ENCODE results near the gene NLGN4X.

Gene NLGN4X

DNA sequence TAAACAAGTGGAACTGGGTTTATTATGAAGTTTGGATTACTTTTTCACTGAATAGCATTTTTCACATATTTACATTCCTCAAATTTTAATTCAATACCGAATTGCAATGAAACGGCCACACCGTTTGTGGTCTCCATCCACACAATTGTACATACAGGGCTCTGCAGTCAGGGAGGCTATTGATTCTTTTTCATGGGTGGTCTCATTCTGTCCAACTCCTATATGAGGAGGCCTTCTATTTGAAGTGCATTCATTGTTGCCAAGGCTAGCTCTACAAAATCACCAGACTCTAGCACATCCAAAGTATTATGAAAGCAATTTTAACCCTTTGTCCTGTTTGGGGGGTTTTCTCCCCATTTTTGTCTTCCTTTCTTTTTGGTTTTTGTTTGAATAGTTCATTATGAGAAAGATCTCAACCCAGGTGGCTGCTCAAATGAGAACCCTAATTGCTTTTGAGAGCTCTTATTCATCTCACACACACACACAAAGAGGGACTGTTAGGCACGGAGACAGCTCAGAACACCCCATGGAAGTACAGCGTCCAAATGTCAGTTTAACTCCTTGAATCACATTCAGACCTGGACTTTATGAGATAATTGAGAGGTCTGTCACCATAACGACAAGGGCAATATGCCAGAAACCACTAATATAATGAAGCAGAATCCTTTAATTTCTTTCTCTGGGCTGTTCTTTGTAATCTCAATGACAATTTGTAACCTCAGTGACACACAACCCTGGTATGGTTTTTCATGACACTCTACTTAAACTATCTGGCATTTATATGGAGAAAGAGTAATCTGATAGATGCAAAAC lies 79.4 kb downstream of the NLGN4X start:
- peak; percentile 52 for DNase-seq

DNA sequence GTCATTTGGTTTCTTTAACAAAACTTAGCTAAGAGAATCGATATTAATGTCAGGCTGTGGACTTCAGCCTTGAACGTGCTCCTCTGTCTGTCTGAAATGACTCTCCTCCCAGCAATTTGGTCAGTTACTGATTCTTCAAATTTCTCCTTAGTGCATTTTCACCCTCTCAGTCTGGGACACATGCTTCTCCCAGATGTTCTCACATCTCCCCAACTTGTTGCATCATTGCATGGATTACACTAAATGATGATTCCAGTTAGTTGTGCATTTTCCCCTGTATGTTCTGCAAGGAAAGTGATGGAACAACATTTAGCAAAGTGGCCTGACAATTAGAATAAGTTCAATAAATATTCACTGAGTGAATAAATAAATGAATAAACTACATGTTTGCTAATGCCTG lies 94.4 kb downstream of the NLGN4X start:
- no peak for DNase-seq

DNA sequence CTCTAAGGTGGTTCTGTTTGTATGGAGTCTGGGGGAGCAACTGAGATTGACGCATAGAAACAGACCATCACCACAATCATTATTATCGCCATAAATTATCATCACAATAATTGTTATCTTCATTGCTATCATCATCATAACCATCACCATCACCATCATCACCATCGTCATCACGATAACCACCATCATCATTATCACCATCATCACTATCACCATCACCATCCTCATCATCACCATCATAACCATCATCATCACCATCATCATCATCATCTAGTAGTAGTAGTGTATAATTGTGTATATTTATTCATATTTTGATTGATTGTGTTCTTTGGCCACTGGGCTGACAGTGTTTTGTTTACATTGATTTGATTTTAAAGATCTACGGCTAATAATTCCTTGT lies 95.7 kb downstream of the NLGN4X start:
- no peak for DNase-seq

DNA sequence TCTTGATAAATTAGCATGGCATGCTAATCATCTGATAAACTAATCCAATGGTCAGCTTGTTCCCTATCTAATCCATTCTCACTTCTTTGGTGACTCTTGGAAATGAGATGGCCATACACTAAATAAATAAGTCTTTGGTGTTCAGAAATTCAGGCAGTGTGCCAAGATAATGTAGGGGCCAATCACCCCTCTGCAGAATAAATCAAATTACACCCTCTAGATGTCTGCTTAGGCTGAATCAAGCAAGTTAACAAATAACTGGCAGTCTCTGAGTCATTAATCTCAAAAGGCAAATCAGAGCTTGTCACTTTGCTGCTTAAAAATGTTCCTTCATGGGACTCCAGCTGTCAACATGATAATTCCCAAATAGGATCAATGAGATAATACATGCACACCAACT lies 97.4 kb downstream of the NLGN4X start:
- no peak for DNase-seq

DNA sequence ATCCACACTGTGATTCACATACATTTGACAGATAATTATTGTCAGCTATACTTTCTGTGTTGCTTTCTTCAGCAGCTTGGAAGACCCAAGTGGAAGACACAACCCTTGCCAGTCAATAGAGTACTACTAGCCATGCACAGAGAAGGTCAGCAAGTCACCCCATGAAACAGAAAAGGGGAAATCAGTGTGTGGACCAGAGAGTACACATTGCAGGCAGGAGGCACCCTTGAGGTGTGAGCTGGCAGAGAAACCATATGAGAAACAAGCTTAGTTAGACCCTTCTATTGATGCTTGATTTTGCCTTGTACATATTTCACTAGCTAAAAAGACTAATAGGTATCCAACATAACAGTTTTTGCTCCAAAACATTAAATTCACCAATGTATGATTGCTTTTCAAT lies 99.5 kb downstream of the NLGN4X start:
- no peak for DNase-seq

DNA sequence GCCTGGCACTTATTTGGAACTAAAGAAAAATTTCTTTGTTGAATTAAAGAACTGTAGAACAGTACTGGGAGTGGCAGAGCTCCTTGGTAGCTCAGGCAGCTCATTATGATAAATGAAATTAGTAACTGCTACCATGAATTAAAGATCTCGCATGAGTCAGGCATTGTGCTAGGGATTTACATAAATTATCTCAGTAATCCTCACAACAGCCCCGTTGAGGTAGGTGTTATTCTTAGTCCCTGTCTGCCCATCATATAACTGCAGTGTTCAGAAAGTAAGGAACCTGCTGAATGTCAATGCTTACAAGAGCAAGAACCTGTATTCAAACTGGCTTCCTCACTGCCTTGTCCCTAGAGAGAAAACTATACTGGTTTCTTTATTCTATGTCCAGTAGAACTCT lies 108.3 kb downstream of the NLGN4X start:
- DNase-seq: no peak

DNA sequence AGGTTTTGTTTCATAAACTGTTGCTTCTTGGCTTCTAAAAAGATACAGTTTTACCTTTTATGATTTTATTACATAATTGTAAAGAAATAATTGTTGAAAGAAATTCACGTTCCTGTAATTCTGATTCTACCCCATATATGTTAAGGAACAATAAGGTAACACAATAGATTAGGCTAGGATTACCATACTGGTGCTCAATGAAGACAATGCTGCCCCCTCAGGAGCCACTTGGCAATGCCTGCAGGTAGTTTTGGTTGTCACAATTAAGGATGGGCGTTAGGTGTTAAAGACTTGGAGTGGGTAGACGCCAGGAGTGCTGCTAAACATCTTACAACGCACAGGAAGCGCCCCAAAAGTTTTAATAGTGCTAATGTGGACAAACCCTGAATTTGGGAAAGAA lies 133.2 kb downstream of the NLGN4X start:
- DNase-seq: no peak

DNA sequence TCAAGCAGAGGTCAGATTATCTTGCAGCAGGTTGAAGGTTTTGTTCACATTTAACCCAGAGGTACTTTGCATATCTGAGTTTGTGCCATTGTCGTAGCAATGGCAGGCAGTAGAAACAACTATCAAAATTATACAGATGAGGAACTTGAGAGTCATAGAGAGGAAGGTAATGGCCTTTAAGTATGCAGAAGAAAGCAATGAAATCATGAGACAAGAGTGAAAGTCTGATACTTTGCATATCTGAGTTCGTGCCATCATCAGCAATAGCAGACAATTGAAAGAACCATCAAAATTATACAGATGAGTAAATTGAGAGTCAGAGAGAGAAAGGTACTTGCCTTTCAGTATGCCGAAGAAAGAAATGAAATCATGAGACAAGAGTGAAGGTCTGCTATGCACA lies 154.1 kb downstream of the NLGN4X start:
- DNase-seq: no peak

DNA sequence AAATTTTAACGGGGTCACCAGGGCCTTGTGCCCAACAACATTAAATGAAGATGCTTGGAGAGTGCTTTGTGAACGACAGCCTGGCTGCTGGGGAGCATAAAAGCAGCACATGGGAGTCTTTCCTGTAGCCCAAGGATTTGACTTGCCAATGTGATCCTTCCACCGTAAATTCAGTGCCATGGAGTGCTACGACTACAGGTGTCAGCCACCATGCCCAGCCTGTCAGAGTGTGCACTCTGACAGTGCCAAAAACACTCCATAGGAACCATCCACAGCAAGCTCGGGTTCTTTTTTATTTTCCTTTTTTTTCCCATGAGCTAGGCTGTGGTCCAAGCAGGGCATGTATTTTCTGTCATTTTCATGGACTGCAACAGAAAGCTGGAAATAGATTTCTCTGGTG lies 156.9 kb downstream of the NLGN4X start:
- no peak for DNase-seq

DNA sequence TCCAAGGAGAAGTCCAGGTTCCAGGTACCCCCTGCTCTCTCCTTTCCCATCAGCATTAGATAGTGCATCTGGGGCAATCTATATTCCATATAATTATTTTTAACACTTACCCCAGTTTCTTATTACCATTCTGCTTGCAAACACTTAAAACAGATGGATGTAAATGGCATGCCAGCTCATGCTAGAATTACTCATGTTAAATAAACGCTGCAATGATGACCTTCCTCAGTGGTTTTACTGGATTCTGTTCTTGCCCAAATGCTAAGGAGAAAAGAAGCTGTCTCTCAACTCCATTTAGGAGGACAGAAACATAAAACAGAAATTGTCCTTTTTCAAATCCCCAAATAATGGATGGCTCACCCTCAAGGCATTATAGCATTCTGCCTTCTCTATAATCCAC lies 161.1 kb downstream of the NLGN4X start:
- DNase-seq: no peak

DNA sequence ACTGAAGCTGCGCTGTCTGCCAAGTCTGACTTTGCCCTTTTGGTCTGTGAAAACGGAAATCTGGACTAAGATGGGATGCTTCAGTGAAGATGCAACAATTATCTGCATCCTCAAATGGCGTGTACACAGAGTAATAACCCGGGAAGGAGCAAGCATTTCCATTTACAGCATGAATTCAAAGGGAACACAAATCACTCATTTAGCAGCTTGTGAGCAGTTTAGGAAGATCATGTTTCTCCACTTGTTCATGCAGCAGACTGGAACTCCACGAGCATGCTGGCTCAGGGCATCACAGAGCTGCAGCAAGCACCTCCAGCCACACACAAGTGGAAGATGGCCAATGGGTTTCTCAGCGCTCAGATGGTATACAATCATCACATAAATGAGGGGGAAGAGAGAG lies 175.5 kb downstream of the NLGN4X start:
- peak; percentile 88 for DNase-seq

DNA sequence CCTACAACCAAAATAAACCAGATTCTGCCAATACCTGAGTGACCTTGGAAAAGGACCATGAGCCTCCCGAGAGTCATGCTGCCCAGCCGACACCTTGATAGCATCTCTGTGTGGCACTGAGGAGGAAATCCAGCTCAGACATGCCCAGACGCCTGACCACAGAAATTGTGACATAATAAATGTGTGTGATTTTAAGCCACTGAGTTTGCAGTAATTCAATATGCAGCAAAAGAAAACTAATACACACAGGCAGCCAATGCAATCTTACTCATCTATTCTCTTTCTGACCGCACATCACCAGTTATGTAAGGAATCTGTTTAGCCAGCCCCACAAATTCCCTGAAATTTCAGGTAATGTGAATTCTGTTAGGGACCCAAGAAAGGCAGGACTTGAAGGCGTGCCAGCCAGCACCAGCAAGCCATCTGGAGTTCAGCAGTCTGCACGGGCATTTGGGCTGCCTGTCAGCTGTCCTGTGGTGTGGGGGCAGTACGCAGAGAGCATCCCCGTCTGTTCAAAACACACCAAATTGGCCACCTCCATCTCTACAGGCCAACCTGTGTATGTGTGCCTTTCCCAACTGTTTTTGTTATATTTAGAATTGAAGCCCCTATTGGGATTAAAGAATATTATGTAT lies 176.4 kb downstream of the NLGN4X start:
- DNase-seq: no peak

DNA sequence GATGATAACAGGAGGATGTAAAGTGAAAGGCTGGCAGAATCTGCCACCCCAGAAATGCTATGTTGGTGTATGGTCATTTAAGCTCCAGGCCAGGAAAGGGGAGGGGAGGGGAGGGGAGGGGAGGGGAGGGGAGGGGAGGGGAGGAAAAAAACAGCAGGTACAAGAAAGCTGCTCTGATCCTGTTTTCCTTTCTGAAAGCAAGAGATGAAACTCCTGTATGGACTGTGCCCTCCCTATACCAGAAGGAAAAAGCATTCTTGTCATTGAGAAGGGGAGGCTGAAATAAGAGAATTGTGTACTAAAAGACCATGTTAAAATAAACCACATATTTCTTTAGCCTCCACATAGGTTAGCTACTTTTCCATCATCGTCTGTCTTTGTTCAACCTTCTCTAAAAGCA lies 179.5 kb downstream of the NLGN4X start:
- DNase-seq: no peak

DNA sequence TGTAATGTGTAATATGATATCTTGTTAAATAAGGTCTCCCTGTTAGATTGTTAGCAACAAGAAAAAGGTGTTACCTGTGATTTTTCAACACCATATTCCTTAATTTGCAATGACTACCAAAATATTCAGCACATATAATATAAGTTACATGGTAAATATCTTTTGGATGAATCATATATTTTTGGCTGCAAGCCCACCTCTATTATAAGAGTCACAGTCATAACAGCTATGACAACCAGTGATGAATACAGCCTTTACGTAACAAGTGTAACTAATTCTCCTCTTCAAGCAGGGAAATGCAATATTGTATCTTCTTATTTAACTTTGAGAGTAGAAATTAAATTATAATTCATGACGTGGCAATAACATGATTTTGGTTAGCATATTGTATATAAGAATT lies 187.0 kb downstream of the NLGN4X start:
- no peak for DNase-seq

DNA sequence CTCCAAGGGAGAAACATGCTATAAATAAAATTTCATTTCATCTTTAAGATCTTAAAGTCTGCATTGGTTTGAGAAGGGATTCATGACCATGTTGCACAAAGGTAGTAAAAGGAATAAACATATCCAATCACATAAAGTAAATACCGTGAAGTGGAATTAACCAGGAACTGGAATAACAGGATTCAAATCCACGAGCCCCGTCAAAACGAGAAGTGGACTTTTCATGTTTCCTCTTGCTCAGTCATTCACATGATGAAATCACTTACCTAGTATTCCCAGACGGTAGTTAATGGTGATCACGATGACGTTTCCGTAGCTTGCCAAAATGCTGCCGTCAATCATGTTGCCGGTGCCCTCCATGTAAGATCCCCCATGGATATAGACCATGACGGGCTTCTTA lies 199.7 kb downstream of the NLGN4X start:
- no peak for DNase-seq

DNA sequence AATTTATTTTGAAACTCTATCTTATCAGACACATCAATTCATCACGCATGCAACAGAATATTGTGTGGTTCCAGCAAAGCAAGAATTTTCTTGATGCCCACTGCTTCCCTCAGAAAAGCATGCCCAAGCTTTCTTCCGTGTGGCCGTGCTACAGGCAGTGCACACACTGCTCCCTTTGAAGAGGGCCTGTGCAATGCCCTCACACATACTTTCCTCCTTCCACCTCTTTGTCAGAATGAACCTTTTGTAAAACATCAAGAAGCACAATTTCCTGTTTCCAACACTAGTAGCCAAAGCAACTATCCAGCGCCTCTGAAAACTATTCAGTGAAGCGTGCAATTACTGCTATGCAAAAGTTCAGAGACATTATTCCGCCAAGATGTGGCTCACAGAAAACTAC lies 201.7 kb downstream of the NLGN4X start:
- no peak for DNase-seq

DNA sequence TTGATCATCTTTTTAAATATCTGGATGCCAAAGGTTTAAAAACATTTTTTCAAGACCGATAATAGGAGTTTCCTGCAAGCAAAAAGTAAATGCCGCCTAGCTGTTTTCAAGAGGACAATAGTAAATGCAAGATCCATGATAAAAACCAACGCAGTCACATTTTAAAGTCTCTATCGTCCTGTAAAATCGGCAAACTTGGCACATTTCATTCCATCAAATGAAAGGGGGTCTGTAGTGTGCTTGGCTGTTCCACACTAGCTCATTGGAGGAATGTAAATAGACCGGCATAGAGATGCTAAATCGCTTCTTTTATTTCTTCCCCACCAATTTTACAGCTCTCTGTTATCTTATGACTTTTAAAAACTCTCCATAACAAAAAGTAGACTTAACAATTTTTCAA lies 202.2 kb downstream of the NLGN4X start:
- DNase-seq: no peak

DNA sequence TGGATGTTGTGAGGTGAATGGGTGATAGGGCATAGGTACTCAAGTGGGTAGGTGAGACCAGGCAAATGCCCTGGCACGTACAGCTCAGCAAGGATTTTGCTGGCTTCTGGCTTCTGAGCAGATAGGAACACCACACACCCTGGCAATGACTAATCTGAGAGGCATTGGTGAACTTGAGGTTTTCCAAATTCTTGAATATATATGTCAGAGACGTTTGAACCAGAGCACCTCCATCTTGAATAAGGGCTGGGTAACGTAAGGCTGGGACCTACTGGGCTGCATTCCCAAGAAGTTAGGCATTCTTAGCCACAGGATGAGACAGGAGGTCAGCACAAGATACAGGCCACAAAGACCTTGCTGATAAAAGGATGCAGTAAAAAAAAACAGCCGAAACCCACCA lies 204.5 kb downstream of the NLGN4X start:
- DNase-seq: no peak

DNA sequence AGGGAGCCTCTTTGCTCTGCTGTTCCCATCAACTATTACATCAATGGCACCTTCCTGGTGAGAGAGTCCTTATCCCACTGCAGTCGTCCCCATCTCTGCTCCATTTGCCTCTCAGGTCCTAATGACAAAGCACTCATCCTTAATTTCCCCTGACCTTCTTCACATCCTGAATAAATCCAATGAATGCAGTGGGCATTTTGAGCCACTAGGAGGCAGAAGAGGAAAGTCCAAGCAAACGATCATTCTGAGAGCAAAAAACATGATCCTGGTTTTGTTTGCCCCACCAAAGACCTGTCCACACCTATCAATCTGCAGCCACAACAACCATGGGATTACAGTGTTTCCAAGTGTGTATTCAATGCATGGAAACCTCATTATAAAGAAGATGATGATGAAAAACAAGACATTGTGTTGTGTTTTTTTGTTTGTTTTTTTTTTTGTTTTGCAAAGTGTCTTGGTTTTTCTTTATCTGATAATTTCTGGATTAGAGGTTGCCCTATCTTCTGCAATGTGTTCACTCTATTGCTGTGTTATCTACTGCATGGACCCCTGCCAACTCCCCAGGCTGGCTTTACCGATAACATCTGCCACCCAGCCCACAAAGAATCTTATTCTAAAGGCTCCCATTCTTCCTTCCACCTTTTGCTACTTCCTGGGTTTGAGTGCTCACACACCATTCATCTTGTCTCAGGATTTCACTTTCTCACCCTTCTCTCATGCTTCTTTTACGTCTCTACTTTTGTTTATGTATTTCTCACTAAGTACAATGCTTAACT lies 207.2 kb downstream of the NLGN4X start:
- peak; percentile 8 for DNase-seq

DNA sequence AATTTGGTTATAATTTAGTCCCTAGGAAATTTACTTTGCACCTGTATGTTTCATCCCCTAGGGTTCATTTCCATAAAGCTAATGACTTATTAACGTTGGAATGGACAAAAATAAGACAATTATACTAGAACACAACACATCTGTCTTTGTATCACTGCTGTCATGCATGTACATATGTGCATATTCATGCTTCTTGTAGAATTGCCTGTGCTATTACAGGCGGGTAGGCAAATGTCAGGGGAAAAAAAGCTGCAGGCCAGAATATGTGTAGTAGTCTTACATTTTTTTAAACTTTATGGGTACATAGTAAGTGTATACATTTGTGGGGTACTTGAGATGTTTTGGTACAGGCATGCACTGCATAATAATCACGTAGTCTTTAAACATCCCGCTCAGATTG lies 209.6 kb downstream of the NLGN4X start:
- DNase-seq: no peak

DNA sequence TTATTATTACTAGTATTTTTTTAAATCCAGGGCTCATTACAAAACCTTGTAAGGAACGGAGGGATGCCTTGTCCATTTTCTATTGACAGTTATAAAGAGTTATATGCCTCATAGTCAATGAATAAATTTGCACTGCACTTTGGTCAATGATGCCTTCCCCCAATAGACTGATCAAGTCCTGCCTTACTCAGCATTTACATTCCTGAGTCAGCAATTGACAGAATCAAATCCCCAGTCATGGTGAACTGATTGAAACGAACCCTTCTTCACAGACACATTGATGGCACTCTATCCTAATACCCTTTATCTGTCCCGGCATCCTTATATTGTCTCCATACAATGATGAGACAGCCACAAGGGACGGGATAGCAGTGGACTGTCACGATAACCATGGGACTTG lies 213.2 kb downstream of the NLGN4X start:
- DNase-seq: no peak

DNA sequence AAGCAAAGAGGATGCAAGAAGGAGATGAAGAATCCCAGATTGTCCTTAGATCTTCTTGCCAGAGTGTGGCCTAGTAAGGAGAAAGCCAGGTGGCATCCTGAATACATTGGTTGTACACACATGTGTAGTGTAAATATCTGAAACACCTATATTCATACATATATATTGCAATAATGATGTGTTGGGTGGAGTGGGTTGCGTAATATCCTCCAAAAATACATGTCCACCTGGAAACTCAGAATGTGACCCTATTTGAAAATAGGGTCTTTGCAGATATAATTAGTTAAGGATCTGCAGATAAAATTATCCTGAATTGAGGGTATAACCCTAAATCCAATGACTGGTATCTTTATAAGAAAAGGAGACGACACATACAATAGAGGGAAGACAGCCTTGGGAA lies 216.3 kb downstream of the NLGN4X start:
- no peak for DNase-seq

DNA sequence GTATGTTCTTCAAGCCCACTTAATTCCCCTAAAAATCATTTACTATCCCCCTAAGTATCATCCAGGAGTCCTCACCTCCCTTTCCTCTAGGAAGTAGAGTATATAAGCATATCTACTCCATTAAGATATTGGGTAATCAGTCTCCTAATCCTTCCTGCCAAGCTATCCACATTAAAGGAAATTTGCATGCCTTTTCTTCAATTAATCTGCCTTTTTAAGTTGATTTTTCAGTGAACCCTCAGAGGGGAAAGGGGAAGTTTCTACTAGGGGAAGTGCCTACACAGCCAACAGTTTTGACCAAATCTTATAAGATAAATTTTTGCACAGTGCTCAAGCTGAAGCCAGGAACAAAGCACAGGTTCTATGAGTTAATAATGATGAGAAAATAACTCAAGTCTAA lies 222.8 kb downstream of the NLGN4X start:
- DNase-seq: no peak

DNA sequence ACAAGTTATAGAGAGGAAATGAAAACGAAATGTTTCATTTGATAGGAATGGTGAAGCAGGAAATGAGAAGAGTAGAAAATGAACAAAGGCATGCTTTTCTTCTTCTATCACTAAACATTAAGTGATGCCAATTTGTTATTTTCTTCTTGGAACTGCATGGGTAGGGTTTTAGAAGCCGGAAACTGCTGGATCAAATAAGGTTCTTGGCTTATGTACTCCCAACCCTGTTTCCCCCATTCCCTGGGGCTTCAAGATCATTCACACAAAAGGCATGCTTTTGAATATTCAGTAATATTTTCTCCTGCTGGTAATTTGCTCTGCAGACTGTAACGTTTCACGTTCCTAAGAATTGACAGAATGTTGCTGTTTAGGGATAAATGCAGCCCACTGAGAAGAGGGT lies 224.1 kb downstream of the NLGN4X start:
- no peak for DNase-seq
